Activated naive CD4-positive, alpha-beta T cell treated with anti-CD3 and anti-CD28 coated beads, Interleukin-2, amount 10 ng/mL, durations not matched to agents 7 days and 5 days (primary cell): ENCODE data around the gene LRRC30.

ENCODE experiments used
- CTCF ChIA-PET: fragments of 350-600 bp; sonication (Branson Sonifier 250); formaldehyde crosslinking; loops from one replicate; lab custom pipeline; 2021; ENCODE audit warnings: antibody characterized with exemption; lab: Charles Lee
- DNase-seq: peaks from one replicate; pipeline ENCODE4 v3.0.0-alpha.2; 2020
- H3K27ac Mint-ChIP-seq: one replicate; pipeline ENCODE4 v1.8.0; 2021; ENCODE audit warnings: mild to moderate bottlenecking, moderate library complexity, mixed read lengths
- H3K27me3 Mint-ChIP-seq: one replicate; pipeline ENCODE4 v1.8.0; 2021; ENCODE audit warnings: mild to moderate bottlenecking, mixed read lengths
- H3K36me3 Mint-ChIP-seq: one replicate; pipeline ENCODE4 v1.8.0; 2021; ENCODE audit warnings: mixed read lengths
- H3K4me1 Mint-ChIP-seq: one replicate; pipeline ENCODE4 v1.8.0; 2021; ENCODE audit warnings: mixed read lengths
- H3K4me3 Mint-ChIP-seq: one replicate; pipeline ENCODE4 v1.8.0; 2021; ENCODE audit warnings: mild to moderate bottlenecking, moderate library complexity, mixed read lengths
- H3K9me3 Mint-ChIP-seq: one replicate; pipeline ENCODE4 v1.8.0; 2021; ENCODE audit warnings: mixed read lengths

The LRRC30 gene

GRCh38 chr18:7256618-7257425, 25.9 kb downstream of the LRRC30 start:
- CTCF ChIA-PET, result no interaction called here
- no peaks in the 10 kb centered on the region for H3K4me1 Mint-ChIP-seq
- H3K27me3 Mint-ChIP-seq, result no peaks in the 10 kb centered on the region
- no peaks in the 10 kb centered on the region for H3K36me3 Mint-ChIP-seq
- H3K4me3 Mint-ChIP-seq, result no peak overlapping the region
- no peak overlapping the region for H3K27ac Mint-ChIP-seq
- peaks cover 7% of the 10 kb centered on the region for H3K9me3 Mint-ChIP-seq
- DNase-seq, result no peak

GRCh38 chr18:7257426-7257740, 26.5 kb downstream of the LRRC30 start:
- Mint-ChIP-seq H3K4me3 (no peak overlapping the region), H3K4me1 (no peaks in the 10 kb centered on the region), H3K36me3 (no peaks in the 10 kb centered on the region), H3K9me3 (peaks cover 4% of the 10 kb centered on the region), H3K27me3 (no peaks in the 10 kb centered on the region), H3K27ac (no peak overlapping the region)
- no peak for DNase-seq
- CTCF ChIA-PET, result no interaction called here

GRCh38 chr18:7259475-7259874, 28.6 kb downstream of the LRRC30 start:
- Mint-ChIP-seq H3K9me3 (peaks cover 14% of the 10 kb centered on the region), H3K27me3 (no peaks in the 10 kb centered on the region), H3K27ac (no peak overlapping the region), H3K4me3 (no peak overlapping the region), H3K4me1 (no peaks in the 10 kb centered on the region), H3K36me3 (no peaks in the 10 kb centered on the region)
- CTCF ChIA-PET, result no interaction called here
- DNase-seq, result no peak

GRCh38 chr18:7261199-7261598, 30.3 kb downstream of the LRRC30 start:
- CTCF ChIA-PET, result no interaction called here
- no peak overlapping the region for H3K27ac Mint-ChIP-seq

GRCh38 chr18:7267973-7268372, 37.1 kb downstream of the LRRC30 start:
- Mint-ChIP-seq H3K36me3 (no peaks in the 10 kb centered on the region), H3K4me3 (no peak overlapping the region), H3K27me3 (no peaks in the 10 kb centered on the region), H3K4me1 (no peaks in the 10 kb centered on the region), H3K9me3 (peaks cover 18% of the 10 kb centered on the region), H3K27ac (no peak overlapping the region)
- CTCF ChIA-PET, result no interaction called here
- no peak for DNase-seq

More at GRCh38 chr18:7261199-7261598, 30.3 kb downstream of the LRRC30 start:
- H3K36me3 Mint-ChIP-seq, result no peaks in the 10 kb centered on the region
- no peak for DNase-seq
- no peak overlapping the region for H3K4me3 Mint-ChIP-seq
- H3K27me3 Mint-ChIP-seq, result no peaks in the 10 kb centered on the region
- peaks cover 14% of the 10 kb centered on the region for H3K9me3 Mint-ChIP-seq
- no peaks in the 10 kb centered on the region for H3K4me1 Mint-ChIP-seq

- H3K27ac Mint-ChIP-seq, result no peak overlapping the region
- no peaks in the 10 kb centered on the region for H3K27me3 Mint-ChIP-seq
- DNase-seq, result no peak
- H3K36me3 Mint-ChIP-seq, result no peaks in the 10 kb centered on the region
- H3K9me3 Mint-ChIP-seq, result peaks cover 7% of the 10 kb centered on the region
- CTCF ChIA-PET, result no interaction called here
- no peak overlapping the region for H3K4me3 Mint-ChIP-seq
- H3K4me1 Mint-ChIP-seq, result no peaks in the 10 kb centered on the region
These were observed 39.1 kb downstream of the LRRC30 start for GRCh38 chr18:7269942-7270341.

GRCh38 chr18:7272311-7273049, 41.6 kb downstream of the LRRC30 start:
- Mint-ChIP-seq H3K9me3 (peaks cover 7% of the 10 kb centered on the region), H3K36me3 (no peaks in the 10 kb centered on the region), H3K4me1 (no peaks in the 10 kb centered on the region), H3K27ac (no peak overlapping the region), H3K4me3 (no peak overlapping the region), H3K27me3 (no peaks in the 10 kb centered on the region)
- no peak for DNase-seq
- CTCF ChIA-PET, result interaction anchor here (1.2 kb wide), 1 partner anchor 294 kb away, joined by 4 read pairs; the partner anchor contains the start of gene PTPRM

- H3K4me3 Mint-ChIP-seq, result no peak overlapping the region
- DNase-seq, result no peak
- H3K9me3 Mint-ChIP-seq, result peaks cover 10% of the 10 kb centered on the region
- H3K27me3 Mint-ChIP-seq, result no peaks in the 10 kb centered on the region
- H3K4me1 Mint-ChIP-seq, result no peaks in the 10 kb centered on the region
- H3K36me3 Mint-ChIP-seq, result no peaks in the 10 kb centered on the region
- no peak overlapping the region for H3K27ac Mint-ChIP-seq
- CTCF ChIA-PET, result no interaction called here
These were observed 42.5 kb downstream of the LRRC30 start for GRCh38 chr18:7273301-7273921.

- Mint-ChIP-seq H3K4me1 (no peaks in the 10 kb centered on the region), H3K36me3 (no peaks in the 10 kb centered on the region), H3K27ac (no peak overlapping the region), H3K27me3 (no peaks in the 10 kb centered on the region), H3K9me3 (peaks cover 7% of the 10 kb centered on the region), H3K4me3 (no peak overlapping the region)
- DNase-seq, result no peak
- CTCF ChIA-PET, result no interaction called here
These were observed 50.7 kb downstream of the LRRC30 start for GRCh38 chr18:7281579-7281978.
